Stimulated activated CD4-positive, alpha-beta T cell treated with anti-CD3 and anti-CD28 coated beads, Interleukin-15, amount 100 ng/mL, for 24 hours (primary cell): ENCODE measurements around the gene TLR9.

Experiments
- DNase-seq: peaks from one replicate; pipeline ENCODE4 v3.0.0-alpha.2; 2020

TLR9 gene

DNA sequence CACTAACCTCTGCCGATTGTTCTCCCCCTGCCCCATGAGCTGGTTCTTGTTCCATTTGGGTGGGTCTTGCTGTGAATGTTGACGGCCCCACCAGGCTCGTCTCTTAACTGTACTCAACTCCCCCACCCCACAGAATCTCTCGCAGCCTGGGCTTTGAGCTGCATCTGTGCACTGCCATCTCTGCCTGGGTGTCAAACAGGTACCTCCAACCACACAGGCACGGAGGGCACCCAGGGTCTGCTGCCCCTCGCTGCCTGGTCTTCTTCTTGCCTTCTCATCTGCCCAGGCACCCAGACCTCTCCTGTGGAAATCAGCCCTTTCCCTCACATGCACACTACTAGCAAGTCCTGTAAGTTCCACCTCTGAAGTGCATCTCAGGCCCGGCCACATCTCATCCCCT lies 10.1 kb downstream of the TLR9 start:
- DNase-seq: no peak

GRCh38 chr3:52213901-52214300 lies 11.5 kb downstream of the TLR9 start:
- DNase-seq: no peak

DNA sequence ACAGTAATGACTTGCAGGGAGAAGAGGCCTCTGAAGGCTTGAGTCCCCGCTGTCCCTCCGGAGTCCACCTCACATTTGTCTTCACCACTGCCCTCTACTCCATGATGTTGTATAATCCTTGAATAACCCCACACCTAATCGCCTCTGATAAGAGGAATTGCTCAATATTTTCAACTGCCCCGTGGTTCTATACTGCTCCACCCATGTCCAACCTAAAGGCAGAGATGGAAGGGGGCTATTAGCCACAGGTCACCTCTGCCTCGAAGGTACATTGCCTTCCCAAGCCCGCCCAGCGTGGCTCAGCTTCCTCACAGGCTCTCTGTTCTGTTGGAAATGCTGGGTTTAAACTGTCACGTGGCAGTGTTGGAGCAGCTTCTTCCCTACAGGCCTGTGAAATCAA lies 12.4 kb downstream of the TLR9 start:
- DNase-seq: no peak

GRCh38 chr3:52211268-52211891 lies 14.1 kb downstream of the TLR9 start:
- no peak for DNase-seq

GRCh38 chr3:52210550-52211046 lies 14.8 kb downstream of the TLR9 start:
- no peak for DNase-seq

GRCh38 chr3:52210037-52210436 lies 15.4 kb downstream of the TLR9 start:
- DNase-seq: no peak

- no peak for DNase-seq
These were observed 16.9 kb downstream of the TLR9 start for GRCh38 chr3:52208556-52208955.

DNA sequence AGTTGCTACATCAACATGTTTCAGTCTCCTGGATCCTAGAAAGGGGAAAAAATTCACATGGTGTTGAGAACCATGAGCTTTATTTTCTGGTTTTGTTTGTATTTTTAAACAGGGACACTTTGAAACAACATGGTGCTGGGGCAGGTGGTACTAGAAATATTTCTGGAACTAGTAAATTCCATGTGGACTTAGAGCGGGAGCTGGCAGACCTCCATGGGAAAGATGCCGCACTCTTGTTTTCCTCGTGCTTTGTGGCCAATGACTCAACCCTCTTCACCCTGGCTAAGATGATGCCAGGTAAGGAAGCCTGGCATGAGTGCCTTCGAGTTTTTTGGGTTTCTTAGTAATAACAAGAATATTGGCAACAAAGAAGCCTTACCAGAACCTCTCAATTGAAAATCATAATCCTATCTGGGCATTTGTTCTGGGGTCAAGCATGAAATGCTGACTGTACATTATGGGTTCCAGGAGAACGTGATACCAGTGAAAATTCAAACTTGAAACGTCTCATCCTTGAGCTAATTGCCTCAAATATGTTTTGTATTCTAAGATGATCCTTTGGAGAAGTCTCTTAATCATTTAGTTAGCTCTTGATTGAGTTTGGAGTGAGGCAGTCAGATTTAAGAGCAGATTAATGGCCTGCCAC lies 19.6 kb downstream of the TLR9 start:
- DNase-seq: no peak

GRCh38 chr3:52204337-52205073 lies 20.9 kb downstream of the TLR9 start:
- DNase-seq: peak; percentile 41

DNA sequence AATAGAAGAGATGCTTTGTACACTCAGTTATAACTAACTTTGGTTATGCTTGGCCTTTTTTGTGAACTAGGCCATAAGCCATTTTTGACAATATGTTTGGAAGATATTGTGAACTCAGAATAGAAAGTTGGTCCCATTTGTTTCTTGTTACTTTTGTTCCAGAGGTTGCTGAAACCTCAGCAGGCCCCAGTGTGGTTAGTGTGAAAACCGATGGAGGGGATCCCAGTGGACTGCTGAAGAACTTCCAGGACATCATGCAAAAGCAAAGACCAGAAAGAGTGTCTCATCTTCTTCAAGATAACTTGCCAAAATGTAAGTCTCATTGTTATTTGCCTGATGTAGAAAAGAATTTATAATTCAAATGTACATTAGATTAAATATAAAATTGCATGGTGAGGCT lies 21.7 kb downstream of the TLR9 start:
- no peak for DNase-seq

DNA sequence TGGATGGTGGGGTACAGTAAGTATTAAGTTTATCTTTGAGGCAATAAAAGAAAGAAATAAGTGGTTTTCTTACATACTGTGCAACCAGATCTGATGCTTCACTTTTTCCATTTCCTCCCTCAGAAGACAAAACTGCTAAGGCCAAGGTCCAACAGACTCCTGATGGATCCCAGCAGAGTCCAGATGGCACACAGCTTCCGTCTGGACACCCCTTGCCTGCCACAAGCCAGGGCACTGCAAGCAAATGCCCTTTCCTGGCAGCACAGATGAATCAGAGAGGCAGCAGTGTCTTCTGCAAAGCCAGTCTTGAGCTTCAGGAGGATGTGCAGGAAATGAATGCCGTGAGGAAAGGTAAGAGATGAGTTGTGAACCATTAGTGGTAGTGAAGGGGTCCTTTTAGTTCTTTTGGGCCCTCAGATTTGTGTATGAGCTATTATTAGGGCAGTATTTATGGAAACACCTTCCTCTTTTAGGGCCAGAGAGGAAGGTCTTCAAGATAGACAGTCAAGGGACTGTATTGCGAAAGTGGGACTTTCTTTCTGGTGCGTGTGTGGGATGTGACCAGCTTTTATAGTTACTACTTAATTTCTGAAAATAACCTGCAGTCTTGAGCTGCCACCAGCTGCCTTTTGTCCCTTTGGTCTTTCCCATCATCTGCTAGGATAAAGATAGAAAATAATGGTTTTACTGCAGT lies 22.9 kb downstream of the TLR9 start:
- DNase-seq: no peak

- DNase-seq: no peak
These were observed 24.3 kb downstream of the TLR9 start for GRCh38 chr3:52200981-52201679.

GRCh38 chr3:52198643-52199608 lies 26.5 kb downstream of the TLR9 start:
- no peak for DNase-seq

DNA sequence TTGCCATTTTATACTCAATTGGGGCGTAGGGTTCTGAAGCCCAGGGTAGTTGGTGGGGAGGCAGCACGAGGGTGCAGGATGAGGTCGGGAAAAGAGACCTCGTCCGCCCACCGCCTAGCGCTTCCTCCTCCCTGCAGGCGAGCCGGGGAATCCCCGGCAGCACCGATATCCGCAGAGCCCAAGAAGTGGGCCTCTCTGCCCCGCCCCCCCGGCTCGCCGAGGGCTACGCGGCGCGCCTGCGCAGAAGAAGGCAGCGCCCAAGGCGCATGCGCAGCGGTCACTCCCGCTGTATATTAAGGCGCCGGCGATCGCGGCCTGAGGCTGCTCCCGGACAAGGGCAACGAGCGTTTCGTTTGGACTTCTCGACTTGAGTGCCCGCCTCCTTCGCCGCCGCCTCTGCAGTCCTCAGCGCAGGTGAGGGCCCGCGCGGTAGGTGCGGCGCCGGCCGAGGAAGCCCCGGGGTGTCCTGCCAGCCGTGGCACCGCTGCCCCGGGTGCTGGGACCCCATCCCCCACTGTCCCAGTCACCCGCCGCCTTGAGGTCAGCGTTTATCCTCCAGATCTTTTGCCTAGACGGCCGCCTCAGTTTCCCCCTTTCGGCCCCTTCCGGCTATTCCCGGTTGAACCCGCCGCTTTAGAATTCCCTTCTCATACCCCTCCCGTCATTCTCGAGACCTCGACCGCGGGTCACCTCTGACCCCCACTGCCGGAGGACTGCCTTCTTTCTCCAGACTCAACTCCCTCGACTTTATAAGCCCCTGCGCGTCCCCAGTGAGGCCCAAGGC lies 27.4 kb downstream of the TLR9 start, which contains the start of gene ALAS1:
Gene ALAS1, plus strand, starts transcription at position 319 of the 784 bp plus-strand sequence. CDS start 1,082 bp downstream, outside the sequence.
- DNase-seq: peak; percentile 96

- no peak for DNase-seq
These were observed 28.0 kb downstream of the TLR9 start for GRCh38 chr3:52197499-52197841.

DNA sequence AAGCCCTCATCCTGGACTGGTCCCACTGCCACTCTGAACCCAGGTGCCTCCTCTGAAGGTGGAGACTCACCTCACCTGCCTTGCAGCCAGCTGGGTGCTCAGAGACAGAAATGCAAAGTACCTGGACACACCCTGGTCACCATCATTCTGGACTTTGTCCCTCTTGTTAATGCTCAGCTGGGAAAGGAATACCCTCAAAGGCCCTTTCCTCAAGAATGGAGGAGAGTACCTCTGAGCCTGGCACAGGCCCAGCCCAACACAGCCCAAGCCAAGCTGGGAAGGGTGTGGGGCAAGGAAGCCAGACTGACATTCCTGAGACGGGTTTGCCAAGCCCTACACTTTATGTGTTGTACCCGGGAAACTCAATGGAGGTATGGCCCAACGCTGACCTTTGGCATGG lies 28.5 kb downstream of the TLR9 start:
- no peak for DNase-seq

GRCh38 chr3:52195823-52196331 lies 29.6 kb downstream of the TLR9 start:
- no peak for DNase-seq

DNA sequence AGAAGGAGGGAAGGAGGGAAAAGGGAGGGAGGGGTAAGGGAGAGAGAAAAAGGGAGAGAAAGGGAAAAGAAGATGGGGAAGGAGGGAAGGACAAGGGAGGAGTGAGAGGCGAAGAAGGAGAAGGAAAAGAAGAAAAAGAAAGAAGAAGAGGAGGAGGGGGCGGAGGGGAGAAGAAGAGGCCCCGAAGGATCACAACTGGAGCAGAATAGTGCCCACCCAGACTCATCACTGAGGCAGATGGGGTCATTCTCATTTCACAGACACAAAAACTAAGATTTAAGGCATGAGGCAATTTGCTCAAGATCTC lies 30.2 kb downstream of the TLR9 start:
- DNase-seq: no peak

- no peak for DNase-seq
These were observed 30.8 kb downstream of the TLR9 start for GRCh38 chr3:52194485-52195290.

DNA sequence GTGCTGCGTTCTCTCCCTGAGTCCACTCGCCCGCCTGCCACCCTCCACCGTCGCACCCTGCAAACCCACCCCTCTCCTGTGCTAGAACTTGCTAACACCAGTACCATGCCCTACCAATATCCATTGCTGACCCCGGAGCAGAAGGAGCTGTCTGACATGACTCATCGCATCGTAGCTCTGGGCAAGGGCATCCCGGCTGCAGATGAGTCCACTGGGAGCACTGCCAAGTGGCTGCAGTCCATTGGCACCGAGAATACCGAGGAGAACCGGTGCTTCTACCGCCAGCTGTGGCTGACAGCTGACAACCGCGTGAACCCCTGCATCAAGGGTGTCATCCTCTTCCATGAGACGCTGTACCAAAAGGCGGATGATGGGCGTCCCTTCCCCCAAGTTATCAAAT lies 32.4 kb downstream of the TLR9 start:
- no peak for DNase-seq
